ENCODE results near the gene SLC9A3.

GRCh38 chr5:521680-522079 lies 2.6 kb downstream of the SLC9A3 start:
- TF ChIP-seq ZBTB7A (IDR thresholded peaks at IDR 0.05; ENCODE audit: low read depth) (no peak; the same call in 1 of the 2 replicates), RAD21 (IDR thresholded peaks at IDR 0.05; ENCODE audit: low read depth) (no peak), USF1 (IDR thresholded peaks at IDR 0.05) (no peak), EP300 (IDR thresholded peaks at IDR 0.05; ENCODE audit: borderline replicate concordance) (no peak), EGR1 (IDR thresholded peaks at IDR 0.05) (no peak), MAX (IDR thresholded peaks at IDR 0.05) (no peak)

Data from Ishikawa (cell line).